GM19463 (cell line): Measurements from ENCODE around the gene PCYOX1L.
"Not testable (repeated sequence)": the region's sequence is repeated elsewhere in the genome, so short reads cannot be mapped to it uniquely, and the experiment has no call there.

ENCODE experiments used
- ATAC-seq: cut with Tn5 transposase; IDR thresholded peaks from one replicate; pipeline ENCODE4 v1.9.1; 2021; ENCODE audit warnings: mild to moderate bottlenecking, moderate library complexity; ENCODE audit not compliant: unreplicated experiment

PCYOX1L gene

GRCh38 chr5:149382517-149383220 lies 24.8 kb downstream of the PCYOX1L start:
- ATAC-seq, result no peak

- ATAC-seq, result no peak
Observed at GRCh38 chr5:149383399-149383798, 25.6 kb downstream of the PCYOX1L start.

- ATAC-seq, result no peak
Observed at GRCh38 chr5:149386166-149386565, 28.3 kb downstream of the PCYOX1L start.

- ATAC-seq, result no peak
Observed at GRCh38 chr5:149387081-149387631, 29.3 kb downstream of the PCYOX1L start.

GRCh38 chr5:149387982-149388381 lies 30.1 kb downstream of the PCYOX1L start:
- no peak for ATAC-seq

- ATAC-seq, result no peak
Observed at GRCh38 chr5:149388498-149389190, 30.8 kb downstream of the PCYOX1L start.

GRCh38 chr5:149389552-149390495 lies 32.0 kb downstream of the PCYOX1L start:
- no peak for ATAC-seq

- ATAC-seq, result not testable (repeated sequence)
Observed at GRCh38 chr5:149391076-149391475, 33.2 kb downstream of the PCYOX1L start.

GRCh38 chr5:149391524-149391923 lies 33.7 kb downstream of the PCYOX1L start:
- ATAC-seq, result no peak

GRCh38 chr5:149392718-149393117 lies 34.9 kb downstream of the PCYOX1L start:
- ATAC-seq, result no peak

GRCh38 chr5:149394996-149395395 lies 37.1 kb downstream of the PCYOX1L start:
- ATAC-seq, result not testable (repeated sequence)

- no peak for ATAC-seq
Observed at GRCh38 chr5:149397530-149397929, 39.7 kb downstream of the PCYOX1L start.

GRCh38 chr5:149398747-149399266 lies 41.0 kb downstream of the PCYOX1L start:
- not testable (repeated sequence) for ATAC-seq

- ATAC-seq, result no peak
Observed at GRCh38 chr5:149399775-149400174, 41.9 kb downstream of the PCYOX1L start.

GRCh38 chr5:149400304-149400703 lies 42.5 kb downstream of the PCYOX1L start:
- no peak for ATAC-seq

GRCh38 chr5:149401051-149401450 lies 43.2 kb downstream of the PCYOX1L start:
- no peak for ATAC-seq

- no peak for ATAC-seq
Observed at GRCh38 chr5:149402291-149402690, 44.4 kb downstream of the PCYOX1L start.

- ATAC-seq, result no peak
Observed at GRCh38 chr5:149403923-149404745, 46.3 kb downstream of the PCYOX1L start.

GRCh38 chr5:149404746-149405549 lies 47.1 kb downstream of the PCYOX1L start:
- no peak for ATAC-seq
